ENCODE measurements around the gene DNAJB6.
"Not testable (repeated sequence)": the region's sequence is repeated elsewhere in the genome, so short reads cannot be mapped to it uniquely, and the experiment has no call there.

Gene DNAJB6

GRCh38 chr7:157320608-157320980, 16.2 kb upstream of the DNAJB6 start:
- no peak for DNase-seq

DNA sequence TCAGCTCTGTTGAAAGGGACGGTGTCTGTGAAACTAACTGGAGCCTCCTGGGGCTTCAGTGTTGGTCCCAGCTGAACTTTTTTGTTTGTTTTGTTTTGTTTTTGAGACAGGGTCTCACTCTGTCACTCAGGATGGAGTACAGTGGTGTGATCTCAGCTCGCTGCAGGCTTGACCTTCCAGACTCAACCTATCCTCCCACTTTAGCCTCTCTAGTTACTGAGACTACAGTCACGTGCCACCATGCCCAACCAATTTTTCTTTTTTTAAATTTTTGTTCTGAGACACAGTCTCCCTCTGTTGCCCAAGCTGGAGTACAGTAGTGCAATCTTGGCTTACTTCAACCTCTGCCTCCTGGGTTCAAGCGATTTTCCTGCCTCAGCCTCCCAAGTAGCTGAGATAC, 13.4 kb upstream of the DNAJB6 start:
- no peak for DNase-seq

DNA sequence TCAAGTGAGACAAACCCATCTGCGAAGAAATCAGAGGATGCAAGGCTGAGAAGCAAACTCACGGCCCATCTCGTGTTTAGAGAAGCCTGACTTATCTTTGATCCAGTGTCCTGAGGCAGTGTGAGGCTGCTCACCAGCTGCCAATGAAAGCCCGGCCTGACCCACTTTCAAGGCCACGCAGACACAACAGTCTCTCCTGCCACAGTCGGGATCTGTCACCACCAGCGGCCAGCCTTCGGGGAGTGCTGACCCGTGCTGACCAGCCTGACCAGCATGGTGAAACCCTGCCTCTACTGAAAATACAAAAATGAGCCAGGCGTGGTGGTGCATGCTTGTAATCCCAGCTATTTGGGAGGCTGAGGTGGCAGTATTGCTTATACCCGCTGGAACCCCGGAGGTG, 7.4 kb upstream of the DNAJB6 start:
- DNase-seq, result no peak

DNA sequence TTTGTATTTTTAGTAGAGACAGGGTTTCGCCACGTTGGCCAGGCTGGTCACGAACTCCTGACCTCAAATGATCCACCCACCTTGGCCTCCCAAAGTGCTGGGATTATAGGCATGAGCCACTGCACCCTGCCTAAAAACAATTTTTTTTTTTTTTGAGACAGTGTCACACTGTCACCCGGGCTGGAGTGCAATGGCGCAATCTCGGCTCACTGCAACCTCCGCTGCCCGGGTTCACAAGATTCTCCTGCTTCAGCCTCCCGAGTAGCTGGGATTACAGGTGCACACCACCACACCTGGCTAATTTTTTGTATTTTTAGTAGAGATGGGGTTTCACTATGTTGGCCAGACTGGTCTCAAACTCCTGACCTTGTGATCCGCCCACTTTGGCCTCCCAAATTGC, 6.2 kb upstream of the DNAJB6 start:
- not testable (repeated sequence) for DNase-seq

- not testable (repeated sequence) for DNase-seq
These were observed 5.8 kb upstream of the DNAJB6 start for GRCh38 chr7:157331049-157331448.

- DNase-seq, result no peak
These were observed 1.6 kb upstream of the DNAJB6 start for GRCh38 chr7:157335236-157335635.

DNA sequence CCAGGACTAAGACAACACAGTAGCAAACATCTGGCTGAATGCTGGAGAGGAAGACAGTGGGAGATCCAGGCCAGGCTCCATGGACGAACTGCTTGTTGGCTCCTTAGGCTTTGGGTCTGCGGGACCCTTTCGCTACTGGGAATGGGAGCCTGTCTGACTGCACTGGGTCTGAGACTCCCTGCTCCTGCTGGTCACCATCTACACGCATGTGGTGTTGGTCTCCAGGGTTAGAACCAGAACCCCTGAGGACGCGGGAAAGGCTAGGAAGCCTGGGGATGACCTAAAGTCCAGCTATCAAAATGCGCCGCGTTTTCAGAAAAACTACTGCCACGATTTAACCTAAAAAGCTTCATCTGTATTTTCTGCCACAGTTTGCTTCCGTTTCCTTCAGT, 817 bp upstream of the DNAJB6 start:
- DNase-seq, result peak in 3 of 58 donors; percentile 6 to 22 (median 21)

- peak in 15 of 58 donors; percentile 27 to 71 (median 54) for DNase-seq
These were observed 729 bp downstream of the DNAJB6 start for GRCh38 chr7:157337316-157338149.

- DNase-seq, result peak in 43 of 58 donors; percentile 6 to 74 (median 30)
These were observed 3.2 kb downstream of the DNAJB6 start for GRCh38 chr7:157339777-157340677.

DNA sequence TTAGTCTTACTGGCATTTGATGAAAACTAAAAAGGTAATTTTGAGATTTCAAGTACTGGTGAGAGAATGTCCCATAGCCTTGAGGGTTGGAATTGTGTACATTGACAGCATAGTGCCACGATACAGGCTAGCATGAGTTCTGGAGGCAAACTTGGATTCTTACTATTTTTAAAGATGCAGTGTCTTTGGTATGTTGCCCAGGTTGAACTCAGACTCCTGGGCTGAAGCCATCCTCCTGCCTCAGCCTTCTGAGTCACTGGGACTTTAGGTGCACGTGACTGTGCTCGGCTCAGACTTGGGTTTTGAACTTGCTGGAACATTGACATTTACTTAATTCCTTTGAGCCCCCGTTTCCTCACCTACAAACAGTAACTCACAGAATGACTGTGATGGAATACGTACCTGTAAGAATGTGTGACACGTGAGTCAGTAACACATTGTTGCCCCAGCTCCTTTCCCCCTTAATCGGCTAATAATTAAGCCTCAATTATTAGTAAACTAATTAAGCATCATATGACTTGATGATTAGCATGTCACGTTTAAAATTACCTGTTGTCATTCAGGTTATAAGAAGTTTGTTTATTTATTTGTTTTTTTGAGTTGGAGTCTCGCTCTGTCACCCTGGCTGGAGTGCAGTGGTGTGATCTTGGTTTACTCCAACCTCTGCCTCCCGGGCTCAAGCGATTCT, 10.6 kb downstream of the DNAJB6 start:
- peak in 7 of 58 donors; percentile 11 to 39 (median 28) for DNase-seq

DNA sequence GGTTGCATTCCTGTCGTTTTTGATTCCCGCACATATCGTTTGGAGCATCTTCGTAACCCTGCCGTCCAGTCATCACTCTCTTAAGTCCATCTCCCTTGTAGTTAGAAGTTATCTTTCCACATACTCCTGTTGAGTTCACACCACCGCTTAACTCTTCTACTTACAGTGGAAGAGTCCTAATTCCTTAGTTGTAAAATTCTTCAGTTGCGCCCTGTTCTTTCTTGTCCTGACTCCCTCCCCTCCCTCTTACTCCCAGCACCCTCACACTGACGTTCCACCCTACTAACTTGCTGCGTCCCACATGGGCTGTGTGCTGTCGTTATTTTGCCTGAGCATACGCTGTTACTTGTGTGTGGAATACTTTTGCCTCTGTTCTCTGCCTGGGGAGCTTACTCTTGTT, 11.7 kb downstream of the DNAJB6 start:
- no peak for DNase-seq

DNA sequence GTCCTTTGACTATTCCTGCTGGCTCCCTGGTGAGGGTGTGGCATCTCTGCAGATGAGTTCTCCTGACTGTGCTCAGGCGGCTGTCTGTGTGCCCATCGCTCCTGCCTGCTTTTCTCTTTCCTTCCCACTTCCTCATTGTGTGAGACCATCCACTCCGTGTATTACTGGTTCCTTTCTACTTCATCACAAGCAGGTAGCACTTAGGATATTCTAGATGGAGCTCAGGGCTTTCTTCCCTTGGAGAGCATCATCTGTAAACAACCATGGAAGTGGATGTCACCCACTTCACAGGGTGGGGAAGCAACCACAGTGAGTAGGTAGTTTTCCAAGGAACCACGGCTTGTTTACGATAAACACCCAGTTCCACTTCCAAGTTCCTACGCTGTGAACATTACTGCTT, 15.7 kb downstream of the DNAJB6 start:
- no peak for DNase-seq

DNA sequence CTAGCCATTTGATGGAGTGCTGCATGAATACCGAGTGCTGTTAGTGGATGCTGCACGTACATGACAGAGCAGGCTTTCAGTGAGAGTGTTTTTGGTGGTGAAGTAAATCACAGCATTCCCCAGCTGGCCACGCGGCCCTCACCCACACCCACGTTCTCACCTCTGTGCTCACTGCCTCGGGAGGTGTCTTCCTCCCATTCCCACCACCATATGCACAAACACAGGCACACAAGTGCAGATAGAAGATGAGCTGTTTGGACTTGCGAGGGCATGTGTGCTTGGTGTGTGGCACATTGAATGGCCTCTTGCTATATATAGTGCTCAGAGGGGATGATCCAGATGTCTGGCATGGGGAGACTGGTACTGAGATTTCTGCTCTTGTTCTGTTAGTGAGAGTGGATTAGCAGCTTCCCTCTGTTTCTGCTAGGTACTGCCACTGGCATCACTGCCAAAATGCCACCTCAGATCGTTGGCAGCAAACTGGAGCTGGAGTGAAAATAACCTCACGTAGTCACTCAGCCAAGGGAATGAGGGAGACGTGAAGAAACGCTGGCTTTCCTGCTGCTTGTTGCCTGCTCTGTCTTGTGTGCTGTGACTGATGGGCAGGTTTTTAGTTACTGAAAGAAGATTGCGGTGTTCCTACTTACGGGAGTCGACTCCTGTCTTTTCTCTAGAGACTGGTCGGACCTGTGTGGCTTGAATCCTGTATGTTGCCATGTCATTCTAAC, 19.1 kb downstream of the DNAJB6 start:
- DNase-seq, result peak in 43 of 58 donors; percentile 13 to 86 (median 44)

GRCh38 chr7:157357129-157358040, 20.6 kb downstream of the DNAJB6 start:
- DNase-seq, result no peak

DNA sequence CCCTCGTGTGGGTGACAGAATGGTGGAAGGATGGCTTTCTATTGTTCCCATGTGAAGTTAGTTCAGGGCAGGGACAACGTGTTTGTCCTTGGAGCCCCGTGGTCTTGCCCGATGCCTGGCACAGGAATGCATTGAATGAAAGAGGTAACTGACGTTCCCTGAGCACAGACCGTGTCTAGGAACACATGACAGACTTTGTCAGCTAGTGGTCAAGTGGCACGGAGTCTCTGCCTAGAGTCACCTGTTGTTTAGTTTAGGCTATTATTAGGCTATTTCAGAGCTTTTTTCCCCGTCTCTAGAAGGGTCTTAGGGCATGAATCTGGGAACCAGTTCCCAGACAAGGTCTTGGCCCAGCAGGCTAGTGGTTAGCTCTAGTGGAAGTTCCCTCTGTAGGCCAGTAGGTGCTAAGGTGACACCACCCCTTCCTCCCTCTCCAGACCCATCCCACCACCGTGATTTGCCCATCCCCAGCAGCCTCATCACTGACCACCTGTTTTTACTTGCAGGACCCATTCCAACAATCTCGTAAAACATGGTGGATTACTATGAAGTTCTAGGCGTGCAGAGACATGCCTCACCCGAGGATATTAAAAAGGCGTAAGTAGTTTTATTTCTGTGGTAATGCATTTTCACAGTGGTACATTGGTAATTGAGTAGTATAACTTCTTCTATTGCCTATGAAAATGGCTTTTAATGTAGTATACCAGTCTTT, 21.4 kb downstream of the DNAJB6 start:
- DNase-seq, result no peak

- no peak for DNase-seq
These were observed 21.9 kb downstream of the DNAJB6 start for GRCh38 chr7:157358753-157359096.

DNA sequence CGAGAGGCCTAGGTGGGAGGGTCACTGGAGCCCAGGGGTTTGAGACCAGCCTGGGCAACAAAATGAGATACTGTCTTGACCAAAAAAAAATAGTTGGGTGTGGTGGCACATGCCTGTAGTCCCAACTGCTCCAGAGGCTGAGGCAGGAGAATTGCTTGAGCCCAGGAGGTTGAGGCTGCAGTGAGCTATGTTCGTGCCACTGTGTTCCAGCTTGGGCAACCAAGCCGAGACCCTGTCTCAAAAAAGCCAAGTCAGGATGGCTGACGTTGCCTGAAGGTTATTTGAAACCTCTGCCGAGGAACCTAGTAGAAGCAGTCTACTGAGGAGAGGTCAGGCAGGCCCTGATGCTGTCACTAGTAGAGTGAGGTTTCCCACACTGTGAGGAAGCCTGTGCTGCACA, 22.8 kb downstream of the DNAJB6 start:
- no peak for DNase-seq

- DNase-seq, result no peak
These were observed 23.8 kb downstream of the DNAJB6 start for GRCh38 chr7:157360483-157361025.

- DNase-seq, result no peak
These were observed 24.7 kb downstream of the DNAJB6 start for GRCh38 chr7:157361537-157361936.
